ENCODE data around the gene RPTOR.

RPTOR gene

GRCh38 chr17:80948019-80948975 lies 403.7 kb downstream of the RPTOR start:
- no peaks in the 10 kb centered on the region for H3K27me3 ChIP-seq (replicated peaks; ENCODE audit: control insufficient read depth, insufficient read depth, low read length, poor library complexity, severe bottlenecking)
- H3K27ac ChIP-seq (ENCODE audit: insufficient read depth, low read length, poor library complexity, severe bottlenecking): no peak overlapping the region
- no peaks in the 10 kb centered on the region for H3K9me3 ChIP-seq (ENCODE audit: control insufficient read depth, low read length)
- no peak for DNase-seq
- H3K4me1 ChIP-seq (ENCODE audit: control insufficient read depth, insufficient read depth, low read length, poor library complexity, severe bottlenecking): no peaks in the 10 kb centered on the region
- H3K36me3 ChIP-seq (ENCODE audit: control insufficient read depth, insufficient read depth, low read length): peaks cover 54% of the 10 kb centered on the region
- no peak overlapping the region for H3K4me3 ChIP-seq (ENCODE audit: insufficient read depth, low read depth, low read length, poor library complexity, severe bottlenecking)

- no peaks in the 10 kb centered on the region for H3K27me3 ChIP-seq (replicated peaks; ENCODE audit: control insufficient read depth, insufficient read depth, low read length, poor library complexity, severe bottlenecking)
- H3K4me3 ChIP-seq (ENCODE audit: insufficient read depth, low read depth, low read length, poor library complexity, severe bottlenecking): no peak overlapping the region
- no peaks in the 10 kb centered on the region for H3K9me3 ChIP-seq (ENCODE audit: control insufficient read depth, low read length)
- peaks cover 54% of the 10 kb centered on the region for H3K36me3 ChIP-seq (ENCODE audit: control insufficient read depth, insufficient read depth, low read length)
- H3K27ac ChIP-seq (ENCODE audit: insufficient read depth, low read length, poor library complexity, severe bottlenecking): no peak overlapping the region
- no peak for DNase-seq
- H3K4me1 ChIP-seq (ENCODE audit: control insufficient read depth, insufficient read depth, low read length, poor library complexity, severe bottlenecking): no peaks in the 10 kb centered on the region
Observed at GRCh38 chr17:80948976-80949450, 404.4 kb downstream of the RPTOR start.

GRCh38 chr17:80949451-80950421 lies 405.1 kb downstream of the RPTOR start:
- Histone ChIP-seq H3K4me3 (ENCODE audit: insufficient read depth, low read depth, low read length, poor library complexity, severe bottlenecking) (no peak overlapping the region), H3K27ac (ENCODE audit: insufficient read depth, low read length, poor library complexity, severe bottlenecking) (no peak overlapping the region), H3K4me1 (ENCODE audit: control insufficient read depth, insufficient read depth, low read length, poor library complexity, severe bottlenecking) (no peaks in the 10 kb centered on the region), H3K36me3 (ENCODE audit: control insufficient read depth, insufficient read depth, low read length) (peaks cover 50% of the 10 kb centered on the region), H3K9me3 (ENCODE audit: control insufficient read depth, low read length) (no peaks in the 10 kb centered on the region), H3K27me3 (replicated peaks; ENCODE audit: control insufficient read depth, insufficient read depth, low read length, poor library complexity, severe bottlenecking) (no peaks in the 10 kb centered on the region)
- no peak for DNase-seq

GRCh38 chr17:80950466-80951120 lies 406.0 kb downstream of the RPTOR start:
- H3K4me3 ChIP-seq (ENCODE audit: insufficient read depth, low read depth, low read length, poor library complexity, severe bottlenecking): no peak overlapping the region
- DNase-seq: no peak
- H3K9me3 ChIP-seq (ENCODE audit: control insufficient read depth, low read length): no peaks in the 10 kb centered on the region
- H3K27ac ChIP-seq (ENCODE audit: insufficient read depth, low read length, poor library complexity, severe bottlenecking): no peak overlapping the region
- peaks cover 49% of the 10 kb centered on the region for H3K36me3 ChIP-seq (ENCODE audit: control insufficient read depth, insufficient read depth, low read length)
- no peaks in the 10 kb centered on the region for H3K4me1 ChIP-seq (ENCODE audit: control insufficient read depth, insufficient read depth, low read length, poor library complexity, severe bottlenecking)
- no peaks in the 10 kb centered on the region for H3K27me3 ChIP-seq (replicated peaks; ENCODE audit: control insufficient read depth, insufficient read depth, low read length, poor library complexity, severe bottlenecking)

GRCh38 chr17:80951121-80952090 lies 406.8 kb downstream of the RPTOR start:
- H3K27me3 ChIP-seq (replicated peaks; ENCODE audit: control insufficient read depth, insufficient read depth, low read length, poor library complexity, severe bottlenecking): no peaks in the 10 kb centered on the region
- peaks cover 41% of the 10 kb centered on the region for H3K36me3 ChIP-seq (ENCODE audit: control insufficient read depth, insufficient read depth, low read length)

GRCh38 chr17:80952291-80952690 lies 407.7 kb downstream of the RPTOR start:
- no peak for DNase-seq
- Histone ChIP-seq H3K4me3 (ENCODE audit: insufficient read depth, low read depth, low read length, poor library complexity, severe bottlenecking) (no peak overlapping the region), H3K36me3 (ENCODE audit: control insufficient read depth, insufficient read depth, low read length) (peaks cover 32% of the 10 kb centered on the region)

More at GRCh38 chr17:80951121-80952090, 406.8 kb downstream of the RPTOR start:
- no peak for DNase-seq
- no peaks in the 10 kb centered on the region for H3K4me1 ChIP-seq (ENCODE audit: control insufficient read depth, insufficient read depth, low read length, poor library complexity, severe bottlenecking)
- H3K9me3 ChIP-seq (ENCODE audit: control insufficient read depth, low read length): no peaks in the 10 kb centered on the region
- no peak overlapping the region for H3K27ac ChIP-seq (ENCODE audit: insufficient read depth, low read length, poor library complexity, severe bottlenecking)
- no peak overlapping the region for H3K4me3 ChIP-seq (ENCODE audit: insufficient read depth, low read depth, low read length, poor library complexity, severe bottlenecking)

GRCh38 chr17:80953471-80954315 lies 409.1 kb downstream of the RPTOR start:
- peaks cover 24% of the 10 kb centered on the region for H3K36me3 ChIP-seq (ENCODE audit: control insufficient read depth, insufficient read depth, low read length)
- H3K4me1 ChIP-seq (ENCODE audit: control insufficient read depth, insufficient read depth, low read length, poor library complexity, severe bottlenecking): no peaks in the 10 kb centered on the region
- no peaks in the 10 kb centered on the region for H3K27me3 ChIP-seq (replicated peaks; ENCODE audit: control insufficient read depth, insufficient read depth, low read length, poor library complexity, severe bottlenecking)
- no peak overlapping the region for H3K4me3 ChIP-seq (ENCODE audit: insufficient read depth, low read depth, low read length, poor library complexity, severe bottlenecking)
- H3K27ac ChIP-seq (ENCODE audit: insufficient read depth, low read length, poor library complexity, severe bottlenecking): no peak overlapping the region
- H3K9me3 ChIP-seq (ENCODE audit: control insufficient read depth, low read length): no peaks in the 10 kb centered on the region
- no peak for DNase-seq

More at GRCh38 chr17:80952291-80952690, 407.7 kb downstream of the RPTOR start:
- Histone ChIP-seq H3K9me3 (ENCODE audit: control insufficient read depth, low read length) (no peaks in the 10 kb centered on the region), H3K27me3 (replicated peaks; ENCODE audit: control insufficient read depth, insufficient read depth, low read length, poor library complexity, severe bottlenecking) (no peaks in the 10 kb centered on the region), H3K4me1 (ENCODE audit: control insufficient read depth, insufficient read depth, low read length, poor library complexity, severe bottlenecking) (no peaks in the 10 kb centered on the region), H3K27ac (ENCODE audit: insufficient read depth, low read length, poor library complexity, severe bottlenecking) (no peak overlapping the region)

GRCh38 chr17:80955078-80955477 lies 410.4 kb downstream of the RPTOR start:
- no peaks in the 10 kb centered on the region for H3K4me1 ChIP-seq (ENCODE audit: control insufficient read depth, insufficient read depth, low read length, poor library complexity, severe bottlenecking)

More at GRCh38 chr17:80955078-80955477, 410.4 kb downstream of the RPTOR start:
- no peak overlapping the region for H3K27ac ChIP-seq (ENCODE audit: insufficient read depth, low read length, poor library complexity, severe bottlenecking)
- H3K9me3 ChIP-seq (ENCODE audit: control insufficient read depth, low read length): no peaks in the 10 kb centered on the region
- H3K36me3 ChIP-seq (ENCODE audit: control insufficient read depth, insufficient read depth, low read length): peaks cover 13% of the 10 kb centered on the region
- no peak for DNase-seq
- H3K27me3 ChIP-seq (replicated peaks; ENCODE audit: control insufficient read depth, insufficient read depth, low read length, poor library complexity, severe bottlenecking): no peaks in the 10 kb centered on the region
- no peak overlapping the region for H3K4me3 ChIP-seq (ENCODE audit: insufficient read depth, low read depth, low read length, poor library complexity, severe bottlenecking)

All from effector memory CD4-positive, alpha-beta T cell (primary cell).